Activated gamma-delta T cell treated with anti-CD3 and anti-CD28 coated beads, Interleukin-2, amount 50 U/mL, for 16 hours (primary cell): ENCODE measurements around the gene ADGRV1.
"Not testable (repeated sequence)": the region's sequence is repeated elsewhere in the genome, so short reads cannot be mapped to it uniquely, and the experiment has no call there.

ENCODE experiments used
- DNase-seq: peaks from one replicate; pipeline ENCODE4 v3.0.0-alpha.2; 2020; ENCODE audit warnings: low read depth

Gene ADGRV1

GRCh38 chr5:90741022-90741564 is 182.5 kb downstream of the ADGRV1 start:
- DNase-seq: no peak

GRCh38 chr5:90746119-90746518 is 187.5 kb downstream of the ADGRV1 start:
- no peak for DNase-seq

- DNase-seq: no peak
These were observed 188.6 kb downstream of the ADGRV1 start for GRCh38 chr5:90747175-90747574.

- DNase-seq: no peak
These were observed 189.1 kb downstream of the ADGRV1 start for GRCh38 chr5:90747693-90748092.

- no peak for DNase-seq
These were observed 200.5 kb downstream of the ADGRV1 start for GRCh38 chr5:90759119-90759518.

GRCh38 chr5:90767710-90768109 is 209.1 kb downstream of the ADGRV1 start:
- DNase-seq: no peak

GRCh38 chr5:90770006-90770541 is 211.5 kb downstream of the ADGRV1 start:
- not testable (repeated sequence) for DNase-seq

GRCh38 chr5:90777959-90778358 is 219.4 kb downstream of the ADGRV1 start:
- no peak for DNase-seq

- peak; percentile 55 for DNase-seq
These were observed 225.1 kb downstream of the ADGRV1 start for GRCh38 chr5:90783460-90784333.

- DNase-seq: no peak
These were observed 228.2 kb downstream of the ADGRV1 start for GRCh38 chr5:90786756-90787155.

- DNase-seq: no peak
These were observed 234.1 kb downstream of the ADGRV1 start for GRCh38 chr5:90792725-90793124.

GRCh38 chr5:90793183-90793582 is 234.6 kb downstream of the ADGRV1 start:
- no peak for DNase-seq

GRCh38 chr5:90796919-90797318 is 238.3 kb downstream of the ADGRV1 start:
- DNase-seq: not testable (repeated sequence)

- not testable (repeated sequence) for DNase-seq
These were observed 241.5 kb downstream of the ADGRV1 start for GRCh38 chr5:90800082-90800481.

GRCh38 chr5:90800515-90800914 is 241.9 kb downstream of the ADGRV1 start:
- not testable (repeated sequence) for DNase-seq

- no peak for DNase-seq
These were observed 244.1 kb downstream of the ADGRV1 start for GRCh38 chr5:90802474-90803317.

GRCh38 chr5:90803381-90803780 is 244.8 kb downstream of the ADGRV1 start:
- no peak for DNase-seq

- DNase-seq: no peak
These were observed 245.3 kb downstream of the ADGRV1 start for GRCh38 chr5:90803876-90804275.

- DNase-seq: no peak
These were observed 248.9 kb downstream of the ADGRV1 start for GRCh38 chr5:90807496-90807895.

- DNase-seq: no peak
These were observed 250.9 kb downstream of the ADGRV1 start for GRCh38 chr5:90809311-90810056.

- no peak for DNase-seq
These were observed 251.6 kb downstream of the ADGRV1 start for GRCh38 chr5:90810211-90810610.

GRCh38 chr5:90813392-90813791 is 254.8 kb downstream of the ADGRV1 start:
- DNase-seq: no peak
